Activated T-helper 17 cell treated with anti-CD3 and anti-CD28 coated beads, Interleukin-2, amount 50 U/mL, for 72 hours (primary cell): ENCODE results near the gene GPR132. TPM values are rescaled to one million over a fixed set of nuclear protein-coding genes. Genes with fewer than 3 reads are reported as not detected.
A peak's percentile ranks its signal among the peaks of the same experiment; 100 is the strongest.
"Not testable (repeated sequence)": the region's sequence is repeated elsewhere in the genome, so short reads cannot be mapped to it uniquely, and the experiment has no call there.

Source experiments
- ATAC-seq: fragments of 150-1000 bp; cut with Tn5 transposase; replicated peaks from 2 replicates; pipeline ENCODE4 v1.10.0; 2021; ENCODE audit warnings: mild to moderate bottlenecking, moderate library complexity
- H3K27ac Mint-ChIP-seq: one replicate; pipeline ENCODE4 v1.8.0; 2022; ENCODE audit warnings: mixed read lengths
- H3K27me3 Mint-ChIP-seq: one replicate; pipeline ENCODE4 v1.8.0; 2022; ENCODE audit warnings: mixed read lengths
- H3K36me3 Mint-ChIP-seq: one replicate; pipeline ENCODE4 v1.8.0; 2022; ENCODE audit warnings: low read depth, mild to moderate bottlenecking, mixed read lengths
- H3K4me1 Mint-ChIP-seq: one replicate; pipeline ENCODE4 v1.8.0; 2022; ENCODE audit warnings: mixed read lengths
- H3K4me3 Mint-ChIP-seq: one replicate; pipeline ENCODE4 v1.8.0; 2022; ENCODE audit warnings: mild to moderate bottlenecking, mixed read lengths
- H3K9me3 Mint-ChIP-seq: one replicate; pipeline ENCODE4 v1.8.0; 2022; ENCODE audit warnings: mixed read lengths
- total RNA-seq, 2 donors: library from RNA; stranded (reverse); gene quantifications; one replicate each; pipeline ENCODE4 v1.2.3, GENCODE V29; 2022

Gene GPR132
- total RNA-seq, result 10 to 100 TPM; 46.5 to 49.5 TPM

- Mint-ChIP-seq H3K36me3 (peaks cover 42% of the 10 kb centered on the region), H3K9me3 (no peaks in the 10 kb centered on the region), H3K27ac (peak within 1 kb of the TSS; percentile 95), H3K4me1 (peaks cover 42% of the 10 kb centered on the region), H3K4me3 (peak within 1 kb of the TSS; percentile 98), H3K27me3 (no peaks in the 10 kb centered on the region)
- ATAC-seq, result peak; percentile 77
Measured at GRCh38 chr14:105065280-105066228, at the start of gene GPR132. TSS of gene GPR132 (minus strand) at chr14:105065430. CDS start at chr14:105055420, 10,010 bp downstream.

DNA sequence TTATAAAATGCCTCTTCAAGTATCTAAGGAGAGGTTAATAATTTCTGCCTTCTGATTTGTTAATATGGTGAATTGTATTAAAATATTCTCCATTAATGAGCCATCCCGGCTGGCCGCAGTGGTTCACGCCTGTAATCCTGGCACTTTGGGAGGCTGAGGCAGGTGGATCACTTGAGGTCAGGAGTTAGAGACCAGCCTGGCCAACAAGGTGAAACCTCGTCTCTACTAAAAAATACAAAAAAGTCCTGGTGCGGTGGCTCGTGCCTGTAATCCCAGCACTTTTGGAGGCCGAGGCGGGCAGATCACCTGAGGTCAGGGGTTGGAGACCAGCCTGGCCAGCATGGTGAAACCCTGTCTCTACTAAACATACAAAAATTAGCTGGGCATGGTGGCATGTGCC is 44.0 kb upstream of the GPR132 start:
- H3K27ac Mint-ChIP-seq, H3K4me3 Mint-ChIP-seq, H3K4me1 Mint-ChIP-seq: not testable (repeated sequence)

DNA sequence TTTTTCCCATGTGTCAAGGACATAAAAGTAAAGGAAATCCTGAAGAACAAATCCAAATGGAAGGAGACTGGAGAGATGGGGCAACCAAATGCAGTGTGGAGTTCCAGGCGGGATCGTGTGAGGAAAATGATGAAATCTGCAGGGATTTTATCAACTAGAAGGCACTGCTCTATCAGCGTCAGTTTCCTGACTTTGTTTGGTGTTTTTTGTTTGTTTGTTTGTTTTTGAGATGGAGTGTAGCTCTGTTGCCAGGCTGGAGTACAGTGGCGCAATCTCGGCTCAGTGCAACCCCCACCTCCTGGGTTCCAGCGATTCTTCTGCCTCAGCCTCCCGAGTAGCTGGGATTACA is 43.3 kb upstream of the GPR132 start:
- Mint-ChIP-seq H3K9me3 (no peaks in the 10 kb centered on the region), H3K4me3 (no peak overlapping the region), H3K27ac (no peak overlapping the region), H3K36me3 (no peaks in the 10 kb centered on the region), H3K4me1 (no peaks in the 10 kb centered on the region), H3K27me3 (peaks cover 23% of the 10 kb centered on the region)
- ATAC-seq, result no peak

More for the DNA sequence above, 44.0 kb upstream of the GPR132 start:
- H3K36me3 Mint-ChIP-seq, ATAC-seq, H3K9me3 Mint-ChIP-seq: not testable (repeated sequence)
- H3K27me3 Mint-ChIP-seq, result peaks cover 16% of the 10 kb centered on the region

- Mint-ChIP-seq H3K27me3 (peaks cover 28% of the 10 kb centered on the region), H3K9me3 (no peaks in the 10 kb centered on the region), H3K36me3 (no peaks in the 10 kb centered on the region), H3K27ac (no peak overlapping the region), H3K4me3 (no peak overlapping the region), H3K4me1 (no peaks in the 10 kb centered on the region)
- ATAC-seq, result no peak
Measured at GRCh38 chr14:105107781-105108515, 42.7 kb upstream of the GPR132 start.

- no peak for ATAC-seq
- peaks cover 32% of the 10 kb centered on the region for H3K27me3 Mint-ChIP-seq
- H3K9me3 Mint-ChIP-seq, result no peaks in the 10 kb centered on the region
- H3K4me1 Mint-ChIP-seq, result no peaks in the 10 kb centered on the region
- no peak overlapping the region for H3K27ac Mint-ChIP-seq
- H3K36me3 Mint-ChIP-seq, result no peaks in the 10 kb centered on the region
- no peak overlapping the region for H3K4me3 Mint-ChIP-seq
Measured at GRCh38 chr14:105107351-105107750, 42.1 kb upstream of the GPR132 start.

DNA sequence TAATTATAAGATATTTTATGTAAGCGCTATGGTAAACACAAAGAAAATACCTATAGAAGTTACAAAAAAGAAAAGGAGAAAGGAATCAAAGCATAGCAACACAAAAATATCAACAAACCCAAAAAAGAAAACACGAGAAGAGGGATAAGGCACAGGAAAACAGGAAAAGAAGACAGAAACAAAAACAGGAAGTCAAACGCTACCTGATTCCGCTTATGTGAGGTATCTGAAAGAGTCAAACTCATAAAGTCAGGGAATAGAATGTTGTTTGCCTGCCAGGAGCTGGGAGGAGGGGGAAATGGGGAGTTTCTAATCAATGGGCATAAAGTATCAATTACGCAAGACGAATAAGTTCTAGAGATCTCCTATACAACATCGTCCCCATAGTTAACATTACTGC is 39.9 kb upstream of the GPR132 start:
- Mint-ChIP-seq H3K4me1 (no peaks in the 10 kb centered on the region), H3K27me3 (peaks cover 37% of the 10 kb centered on the region), H3K27ac (no peak overlapping the region), H3K36me3 (no peaks in the 10 kb centered on the region), H3K4me3 (no peak overlapping the region), H3K9me3 (no peaks in the 10 kb centered on the region)
- no peak for ATAC-seq

DNA sequence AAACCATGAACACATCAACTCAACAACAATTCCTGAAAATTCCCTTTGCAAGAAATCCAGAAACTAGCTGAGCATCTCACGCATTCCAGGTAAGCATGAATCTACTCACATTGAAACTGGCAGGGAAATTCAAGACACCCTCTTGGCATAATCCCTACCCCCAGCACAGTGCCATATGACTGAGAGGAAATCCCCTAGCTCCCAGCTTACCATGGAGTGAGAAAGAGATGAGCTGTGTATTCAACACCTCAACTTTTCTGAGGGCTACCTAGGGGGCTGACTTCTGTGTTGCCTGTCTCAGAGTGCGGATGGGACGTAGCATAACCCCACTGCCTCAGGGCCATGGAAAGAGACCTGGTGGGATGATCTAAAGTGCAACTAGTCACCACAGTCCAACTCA is 37.7 kb upstream of the GPR132 start:
- Mint-ChIP-seq H3K27ac (no peak overlapping the region), H3K4me1 (peaks cover 5% of the 10 kb centered on the region), H3K27me3 (peaks cover 33% of the 10 kb centered on the region), H3K4me3 (no peak overlapping the region), H3K9me3 (peaks cover 3% of the 10 kb centered on the region), H3K36me3 (no peaks in the 10 kb centered on the region)
- ATAC-seq, result peak; percentile 47

GRCh38 chr14:105102361-105102870 is 37.2 kb upstream of the GPR132 start:
- peaks cover 3% of the 10 kb centered on the region for H3K9me3 Mint-ChIP-seq
- no peaks in the 10 kb centered on the region for H3K36me3 Mint-ChIP-seq
- no peak for ATAC-seq
- no peak overlapping the region for H3K27ac Mint-ChIP-seq
- H3K4me1 Mint-ChIP-seq, result peaks cover 5% of the 10 kb centered on the region
- H3K27me3 Mint-ChIP-seq, result peaks cover 33% of the 10 kb centered on the region
- no peak overlapping the region for H3K4me3 Mint-ChIP-seq

DNA sequence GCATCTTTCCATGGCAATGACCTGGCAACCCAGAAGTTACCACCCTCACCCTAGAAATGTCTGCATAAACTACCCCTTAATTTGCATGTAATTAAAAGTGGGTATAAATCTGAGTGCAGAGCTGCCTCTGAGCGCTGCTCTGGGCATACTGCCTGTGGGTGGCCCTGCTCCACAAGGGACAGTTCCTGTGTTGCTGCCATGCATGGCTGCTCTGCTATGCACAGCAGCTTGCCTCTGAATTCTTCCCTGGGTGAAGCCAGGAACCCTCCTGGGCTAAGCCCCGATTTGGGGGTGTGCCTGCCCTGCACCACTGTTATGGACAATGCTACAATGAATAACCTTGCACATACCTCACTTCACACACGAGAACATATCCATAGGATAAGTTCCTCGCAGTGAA is 35.7 kb upstream of the GPR132 start:
- Mint-ChIP-seq H3K27ac (no peak overlapping the region), H3K4me3 (no peak overlapping the region), H3K9me3 (peaks cover 3% of the 10 kb centered on the region), H3K4me1 (peaks cover 10% of the 10 kb centered on the region), H3K27me3 (peaks cover 27% of the 10 kb centered on the region), H3K36me3 (no peaks in the 10 kb centered on the region)
- ATAC-seq, result no peak

GRCh38 chr14:105099778-105100177 is 34.5 kb upstream of the GPR132 start:
- H3K9me3 Mint-ChIP-seq, result peaks cover 3% of the 10 kb centered on the region
- no peak overlapping the region for H3K4me3 Mint-ChIP-seq
- peak; percentile 80 for ATAC-seq
- H3K27me3 Mint-ChIP-seq, result peaks cover 21% of the 10 kb centered on the region
- no peak overlapping the region for H3K27ac Mint-ChIP-seq
- no peaks in the 10 kb centered on the region for H3K36me3 Mint-ChIP-seq
- H3K4me1 Mint-ChIP-seq, result peaks cover 10% of the 10 kb centered on the region

GRCh38 chr14:105098316-105098715 is 33.1 kb upstream of the GPR132 start:
- Mint-ChIP-seq H3K27ac (no peak overlapping the region), H3K36me3 (no peaks in the 10 kb centered on the region), H3K4me3 (no peak overlapping the region), H3K27me3 (peaks cover 13% of the 10 kb centered on the region), H3K9me3 (peaks cover 3% of the 10 kb centered on the region), H3K4me1 (peaks cover 14% of the 10 kb centered on the region)
- no peak for ATAC-seq

- Mint-ChIP-seq H3K27me3 (peaks cover 7% of the 10 kb centered on the region), H3K27ac (no peak overlapping the region), H3K4me3 (no peak overlapping the region), H3K9me3 (peaks cover 3% of the 10 kb centered on the region), H3K36me3 (no peaks in the 10 kb centered on the region), H3K4me1 (peaks cover 14% of the 10 kb centered on the region)
- ATAC-seq, result no peak
Measured at GRCh38 chr14:105097794-105098127, 32.5 kb upstream of the GPR132 start.

DNA sequence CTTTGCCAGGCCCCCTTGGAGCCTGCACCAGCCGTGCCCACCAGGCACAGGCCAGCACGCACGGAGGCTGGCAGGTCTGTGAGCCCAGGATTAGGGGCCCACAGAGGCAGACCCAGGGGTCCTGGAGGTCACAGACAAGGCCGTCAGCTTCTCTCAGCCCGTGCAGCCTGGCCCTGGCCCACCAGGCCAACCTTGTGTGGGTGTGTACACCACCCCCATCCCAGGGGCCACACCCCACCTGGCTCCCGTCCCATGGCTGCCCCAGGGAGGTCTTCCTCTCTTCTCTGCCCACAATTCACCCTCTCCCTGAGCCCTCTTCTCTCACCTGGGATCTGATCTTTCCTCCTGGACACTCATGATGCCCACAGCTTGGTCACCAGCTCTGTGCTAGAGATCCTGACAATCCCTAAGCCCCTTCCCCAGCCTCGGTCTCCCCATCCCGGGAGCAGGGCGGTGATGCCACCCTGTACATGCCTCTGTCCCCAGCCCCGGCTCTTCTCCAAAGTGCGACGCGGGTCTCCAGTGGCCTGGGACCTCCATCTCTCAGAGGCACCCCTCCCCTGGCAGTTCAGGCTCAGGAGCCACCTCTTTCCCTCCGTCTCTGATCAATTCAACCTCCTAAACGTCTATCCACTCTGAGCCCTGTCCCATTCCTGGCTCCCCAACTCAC is 31.1 kb upstream of the GPR132 start:
- H3K4me3 Mint-ChIP-seq, result peak overlapping the region; percentile 13
- peaks cover 14% of the 10 kb centered on the region for H3K4me1 Mint-ChIP-seq
- no peaks in the 10 kb centered on the region for H3K27me3 Mint-ChIP-seq
- peaks cover 3% of the 10 kb centered on the region for H3K9me3 Mint-ChIP-seq
- no peak for ATAC-seq
- peak overlapping the region; percentile 44 for H3K27ac Mint-ChIP-seq
- no peaks in the 10 kb centered on the region for H3K36me3 Mint-ChIP-seq

GRCh38 chr14:105095236-105095805 is 30.1 kb upstream of the GPR132 start:
- Mint-ChIP-seq H3K27me3 (no peaks in the 10 kb centered on the region), H3K4me3 (peak overlapping the region; percentile 69), H3K27ac (no peak overlapping the region), H3K9me3 (peaks cover 3% of the 10 kb centered on the region), H3K4me1 (peaks cover 19% of the 10 kb centered on the region), H3K36me3 (no peaks in the 10 kb centered on the region)
- no peak for ATAC-seq
